ENCODE measurements around the gene AGPAT1.

DNA sequence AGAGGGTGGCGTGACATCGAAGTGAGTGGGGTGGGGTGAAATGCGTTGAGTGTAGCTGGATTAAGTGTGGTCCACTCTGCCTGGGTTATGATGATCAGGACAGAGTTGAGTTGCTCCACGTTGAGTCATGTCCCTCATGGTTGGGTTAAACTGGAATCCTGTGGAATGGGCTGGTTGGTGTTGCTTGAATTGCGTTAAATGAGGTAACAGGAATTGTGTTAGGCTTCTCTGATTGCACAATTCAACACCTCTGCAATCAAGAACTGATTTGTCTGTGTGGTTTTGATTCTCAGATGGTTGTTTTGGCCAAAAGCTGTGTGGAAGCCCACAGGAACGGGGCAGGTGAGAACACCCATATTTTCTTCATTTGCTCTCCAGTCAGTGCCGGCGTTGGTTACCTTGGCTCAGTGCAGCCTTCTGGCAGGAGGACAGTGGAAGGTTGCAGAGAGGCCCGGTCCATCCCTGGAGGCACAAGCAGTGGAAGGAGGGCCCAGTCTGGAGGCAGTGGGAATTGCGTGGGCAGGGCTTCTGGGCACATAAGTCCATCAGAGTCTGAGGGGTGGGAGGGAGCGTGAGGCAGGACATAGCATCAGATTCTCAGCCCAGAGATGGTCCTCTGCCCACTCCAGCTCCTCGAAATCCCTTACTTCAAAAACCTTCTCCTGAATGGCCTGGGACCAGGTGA, 36.3 kb upstream of the AGPAT1 start:
- TF ChIP-seq POLR2A (IDR thresholded peaks at IDR 0.05; ENCODE audit: low read depth, low read length) = no peak
- no peak for TF ChIP-seq TAF1 (IDR thresholded peaks at IDR 0.05; ENCODE audit: borderline replicate concordance, low read depth, low read length)
- no peak for TF ChIP-seq POLR2AphosphoS5 (IDR thresholded peaks at IDR 0.05; ENCODE audit: low read depth, low read length)

Data from GM12892 (cell line).